Germinal center (tissue), 1 donor: ENCODE results near the gene FAN1.

Source experiments
- DNase-seq: peaks from one replicate; pipeline ENCODE4 v3.0.0; 2012; ENCODE audit warnings: mixed read lengths, low spot score

Gene FAN1

GRCh38 chr15:30958219-30958618, 54.5 kb downstream of the FAN1 start:
- no peak for DNase-seq

- DNase-seq, result no peak
Measured at GRCh38 chr15:30962079-30962478, 58.4 kb downstream of the FAN1 start.

- no peak for DNase-seq
Measured at GRCh38 chr15:30962659-30963058, 58.9 kb downstream of the FAN1 start.

- no peak for DNase-seq
Measured at GRCh38 chr15:30963681-30964080, 60.0 kb downstream of the FAN1 start.

GRCh38 chr15:30969724-30970123, 66.0 kb downstream of the FAN1 start:
- DNase-seq, result no peak

- no peak for DNase-seq
Measured at GRCh38 chr15:30973379-30973778, 69.7 kb downstream of the FAN1 start.

- DNase-seq, result no peak
Measured at GRCh38 chr15:30974112-30974511, 70.4 kb downstream of the FAN1 start.

GRCh38 chr15:30978328-30978727, 74.6 kb downstream of the FAN1 start:
- no peak for DNase-seq

- DNase-seq, result no peak
Measured at GRCh38 chr15:30979457-30979856, 75.7 kb downstream of the FAN1 start.

- no peak for DNase-seq
Measured at GRCh38 chr15:30984118-30984517, 80.4 kb downstream of the FAN1 start.

- no peak for DNase-seq
Measured at GRCh38 chr15:30984542-30984941, 80.8 kb downstream of the FAN1 start.

GRCh38 chr15:30985081-30985531, 81.4 kb downstream of the FAN1 start:
- no peak for DNase-seq

GRCh38 chr15:30990036-30990435, 86.3 kb downstream of the FAN1 start:
- peak; percentile 11 for DNase-seq

GRCh38 chr15:30990446-30991254, 86.9 kb downstream of the FAN1 start:
- peak; percentile 44 for DNase-seq

- peak; percentile 91 for DNase-seq
Measured at GRCh38 chr15:30991255-30992235, 87.8 kb downstream of the FAN1 start, which contains the start of gene MTMR10. Gene MTMR10 (minus strand): TSS chr15:30991628. CDS start chr15:30991506, 122 bp downstream.

- no peak for DNase-seq
Measured at GRCh38 chr15:30992249-30992864, 88.6 kb downstream of the FAN1 start.
